ENCODE data around the gene CNTNAP2. TPM values are rescaled to one million over a fixed set of nuclear protein-coding genes. Genes with fewer than 3 reads are reported as not detected.

CNTNAP2 gene
- total and polyA plus RNA-seq, 9 donors = 8.3 to 18.8 (median 10.4) TPM

- no peak for DNase-seq
- no CpG with 5 or more reads among the region's 1 CpG for WGBS (ENCODE audit: insufficient coverage)
- H3K9me3 ChIP-seq (replicated peaks; ENCODE audit: control insufficient read depth, low read depth, low read length) = no peaks in the 10 kb centered on the region
- no peak overlapping the region for H3K4me3 ChIP-seq (ENCODE audit: low read length)
- peaks cover 9% of the 10 kb centered on the region for H3K4me1 ChIP-seq (ENCODE audit: control insufficient read depth, insufficient read depth, low read length)
- no peak overlapping the region for H3K27ac ChIP-seq (ENCODE audit: low read length)
- H3K27me3 ChIP-seq (ENCODE audit: control insufficient read depth, insufficient read depth, low read length) = peaks cover 5% of the 10 kb centered on the region
- no peaks in the 10 kb centered on the region for H3K36me3 ChIP-seq (ENCODE audit: control insufficient read depth, insufficient read depth, low read length)
Observed at GRCh38 chr7:146112755-146113154, 3.8 kb upstream of the CNTNAP2 start.

GRCh38 chr7:146115548-146115850 is 1.1 kb upstream of the CNTNAP2 start:
- Histone ChIP-seq H3K27ac (ENCODE audit: low read length) (no peak overlapping the region), H3K27me3 (ENCODE audit: control insufficient read depth, insufficient read depth, low read length) (peaks cover 5% of the 10 kb centered on the region), H3K4me3 (ENCODE audit: low read length) (no peak overlapping the region), H3K4me1 (ENCODE audit: control insufficient read depth, insufficient read depth, low read length) (peaks cover 9% of the 10 kb centered on the region), H3K36me3 (ENCODE audit: control insufficient read depth, insufficient read depth, low read length) (no peaks in the 10 kb centered on the region), H3K9me3 (replicated peaks; ENCODE audit: control insufficient read depth, low read depth, low read length) (no peaks in the 10 kb centered on the region)
- DNase-seq = no peak
- WGBS (ENCODE audit: insufficient coverage) = 0% methylated on average over 1 of the region's 15 CpGs

- 0% methylated on average over 39 of the region's 62 CpGs for WGBS (ENCODE audit: insufficient coverage)
- Histone ChIP-seq H3K27me3 (ENCODE audit: control insufficient read depth, insufficient read depth, low read length) (peaks cover 5% of the 10 kb centered on the region), H3K4me3 (ENCODE audit: low read length) (peak overlapping the region; percentile 52)
Observed at GRCh38 chr7:146115851-146116520, 615 bp upstream of the CNTNAP2 start.

GRCh38 chr7:146117576-146117975 is 975 bp downstream of the CNTNAP2 start:
- peak overlapping the region; percentile 52 for H3K4me3 ChIP-seq (ENCODE audit: low read length)
- no peaks in the 10 kb centered on the region for H3K36me3 ChIP-seq (ENCODE audit: control insufficient read depth, insufficient read depth, low read length)
- peaks cover 9% of the 10 kb centered on the region for H3K4me1 ChIP-seq (ENCODE audit: control insufficient read depth, insufficient read depth, low read length)
- peak; percentile 10 for DNase-seq
- WGBS (ENCODE audit: insufficient coverage) = no CpG with 5 or more reads among the region's 5 CpGs
- H3K27ac ChIP-seq (ENCODE audit: low read length) = no peak overlapping the region
- peaks cover 5% of the 10 kb centered on the region for H3K27me3 ChIP-seq (ENCODE audit: control insufficient read depth, insufficient read depth, low read length)
- H3K9me3 ChIP-seq (replicated peaks; ENCODE audit: control insufficient read depth, low read depth, low read length) = no peaks in the 10 kb centered on the region

More at GRCh38 chr7:146115851-146116520, 615 bp upstream of the CNTNAP2 start:
- Histone ChIP-seq H3K9me3 (replicated peaks; ENCODE audit: control insufficient read depth, low read depth, low read length) (no peaks in the 10 kb centered on the region), H3K27ac (ENCODE audit: low read length) (no peak overlapping the region), H3K36me3 (ENCODE audit: control insufficient read depth, insufficient read depth, low read length) (no peaks in the 10 kb centered on the region), H3K4me1 (ENCODE audit: control insufficient read depth, insufficient read depth, low read length) (peaks cover 9% of the 10 kb centered on the region)
- DNase-seq = peak; percentile 91

GRCh38 chr7:146119002-146119401 is 2.4 kb downstream of the CNTNAP2 start:
- Histone ChIP-seq H3K4me1 (ENCODE audit: control insufficient read depth, insufficient read depth, low read length) (peaks cover 9% of the 10 kb centered on the region), H3K36me3 (ENCODE audit: control insufficient read depth, insufficient read depth, low read length) (no peaks in the 10 kb centered on the region), H3K27ac (ENCODE audit: low read length) (no peak overlapping the region), H3K27me3 (ENCODE audit: control insufficient read depth, insufficient read depth, low read length) (peaks cover 5% of the 10 kb centered on the region), H3K4me3 (ENCODE audit: low read length) (no peak overlapping the region), H3K9me3 (replicated peaks; ENCODE audit: control insufficient read depth, low read depth, low read length) (no peaks in the 10 kb centered on the region)
- peak; percentile 27 for DNase-seq
- WGBS (ENCODE audit: insufficient coverage) = no CpG with 5 or more reads among the region's 1 CpG

- 80% methylated on average over 1 of the region's 5 CpGs for WGBS (ENCODE audit: insufficient coverage)
- Histone ChIP-seq H3K4me1 (ENCODE audit: control insufficient read depth, insufficient read depth, low read length) (no peaks in the 10 kb centered on the region), H3K36me3 (ENCODE audit: control insufficient read depth, insufficient read depth, low read length) (no peaks in the 10 kb centered on the region), H3K27me3 (ENCODE audit: control insufficient read depth, insufficient read depth, low read length) (no peaks in the 10 kb centered on the region), H3K4me3 (ENCODE audit: low read length) (no peak overlapping the region), H3K27ac (ENCODE audit: low read length) (no peak overlapping the region), H3K9me3 (replicated peaks; ENCODE audit: control insufficient read depth, low read depth, low read length) (no peaks in the 10 kb centered on the region)
- no peak for DNase-seq
Observed at GRCh38 chr7:146123715-146124114, 7.1 kb downstream of the CNTNAP2 start.

- no peaks in the 10 kb centered on the region for H3K27me3 ChIP-seq (ENCODE audit: control insufficient read depth, insufficient read depth, low read length)
- no peak for DNase-seq
- H3K4me1 ChIP-seq (ENCODE audit: control insufficient read depth, insufficient read depth, low read length) = no peaks in the 10 kb centered on the region
- no peak overlapping the region for H3K27ac ChIP-seq (ENCODE audit: low read length)
- 68% methylated on average over 2 of the region's 8 CpGs for WGBS (ENCODE audit: insufficient coverage)
- H3K36me3 ChIP-seq (ENCODE audit: control insufficient read depth, insufficient read depth, low read length) = no peaks in the 10 kb centered on the region
- H3K4me3 ChIP-seq (ENCODE audit: low read length) = no peak overlapping the region
- no peaks in the 10 kb centered on the region for H3K9me3 ChIP-seq (replicated peaks; ENCODE audit: control insufficient read depth, low read depth, low read length)
Observed at GRCh38 chr7:146126767-146127509, 10.3 kb downstream of the CNTNAP2 start.

- Histone ChIP-seq H3K9me3 (replicated peaks; ENCODE audit: control insufficient read depth, low read depth, low read length) (no peaks in the 10 kb centered on the region), H3K4me1 (ENCODE audit: control insufficient read depth, insufficient read depth, low read length) (no peaks in the 10 kb centered on the region), H3K27me3 (ENCODE audit: control insufficient read depth, insufficient read depth, low read length) (no peaks in the 10 kb centered on the region), H3K27ac (ENCODE audit: low read length) (no peak overlapping the region), H3K4me3 (ENCODE audit: low read length) (no peak overlapping the region), H3K36me3 (ENCODE audit: control insufficient read depth, insufficient read depth, low read length) (no peaks in the 10 kb centered on the region)
- peak; percentile 24 for DNase-seq
- WGBS (ENCODE audit: insufficient coverage) = no CpG with 5 or more reads among the region's 1 CpG
Observed at GRCh38 chr7:146129296-146129695, 12.7 kb downstream of the CNTNAP2 start.

GRCh38 chr7:146129997-146130396 is 13.4 kb downstream of the CNTNAP2 start:
- DNase-seq = no peak
- no peaks in the 10 kb centered on the region for H3K4me1 ChIP-seq (ENCODE audit: control insufficient read depth, insufficient read depth, low read length)
- no peaks in the 10 kb centered on the region for H3K27me3 ChIP-seq (ENCODE audit: control insufficient read depth, insufficient read depth, low read length)
- WGBS (ENCODE audit: insufficient coverage) = 89% methylated on average over 5 of the region's 9 CpGs
- no peaks in the 10 kb centered on the region for H3K9me3 ChIP-seq (replicated peaks; ENCODE audit: control insufficient read depth, low read depth, low read length)
- no peaks in the 10 kb centered on the region for H3K36me3 ChIP-seq (ENCODE audit: control insufficient read depth, insufficient read depth, low read length)
- no peak overlapping the region for H3K4me3 ChIP-seq (ENCODE audit: low read length)
- no peak overlapping the region for H3K27ac ChIP-seq (ENCODE audit: low read length)

- Histone ChIP-seq H3K9me3 (replicated peaks; ENCODE audit: control insufficient read depth, low read depth, low read length) (no peaks in the 10 kb centered on the region), H3K27ac (ENCODE audit: low read length) (no peak overlapping the region), H3K36me3 (ENCODE audit: control insufficient read depth, insufficient read depth, low read length) (no peaks in the 10 kb centered on the region), H3K4me1 (ENCODE audit: control insufficient read depth, insufficient read depth, low read length) (no peaks in the 10 kb centered on the region), H3K27me3 (ENCODE audit: control insufficient read depth, insufficient read depth, low read length) (no peaks in the 10 kb centered on the region), H3K4me3 (ENCODE audit: low read length) (no peak overlapping the region)
- 80% methylated on average over 1 of the region's 8 CpGs for WGBS (ENCODE audit: insufficient coverage)
- DNase-seq = no peak
Observed at GRCh38 chr7:146131701-146132100, 15.1 kb downstream of the CNTNAP2 start.
